Activated CD4-positive, CD25-positive, alpha-beta regulatory T cell (primary cell): Measurements from ENCODE around the gene NPS.

Source experiments
- DNase-seq, 4 experiments: peaks; one replicate each; lab custom pipeline; 2025; lab: John Stamatoyannopoulos, UW

Gene NPS

GRCh38 chr10:127561647-127562046 lies 12.5 kb downstream of the NPS start:
- no peak for DNase-seq

- no peak for DNase-seq
Observed at GRCh38 chr10:127563718-127564553, 14.8 kb downstream of the NPS start.

GRCh38 chr10:127564644-127565043 lies 15.5 kb downstream of the NPS start:
- no peak for DNase-seq

- DNase-seq: no peak
Observed at GRCh38 chr10:127565583-127565982, 16.5 kb downstream of the NPS start.

- DNase-seq: no peak
Observed at GRCh38 chr10:127569210-127569609, 20.1 kb downstream of the NPS start.

- no peak for DNase-seq
Observed at GRCh38 chr10:127570036-127570435, 20.9 kb downstream of the NPS start.

- DNase-seq: no peak
Observed at GRCh38 chr10:127571386-127571785, 22.3 kb downstream of the NPS start.

- DNase-seq: no peak
Observed at GRCh38 chr10:127576051-127576450, 26.9 kb downstream of the NPS start.

- no peak for DNase-seq
Observed at GRCh38 chr10:127576740-127577161, 27.6 kb downstream of the NPS start.

GRCh38 chr10:127577376-127578258 lies 28.5 kb downstream of the NPS start:
- no peak for DNase-seq

GRCh38 chr10:127578259-127578960 lies 29.3 kb downstream of the NPS start:
- DNase-seq: no peak

GRCh38 chr10:127578961-127579305 lies 29.8 kb downstream of the NPS start:
- DNase-seq: no peak

GRCh38 chr10:127579640-127580039 lies 30.5 kb downstream of the NPS start:
- DNase-seq: no peak

- DNase-seq: no peak
Observed at GRCh38 chr10:127580822-127581221, 31.7 kb downstream of the NPS start.

- DNase-seq: no peak
Observed at GRCh38 chr10:127585519-127586023, 36.5 kb downstream of the NPS start.

- no peak for DNase-seq
Observed at GRCh38 chr10:127587668-127588365, 38.7 kb downstream of the NPS start.

- no peak for DNase-seq
Observed at GRCh38 chr10:127592586-127592985, 43.5 kb downstream of the NPS start.

GRCh38 chr10:127600479-127600878 lies 51.4 kb downstream of the NPS start:
- DNase-seq: no peak
